Thyroid gland (tissue), 4 donors: Measurements from ENCODE around the gene SUB1. TPM values are rescaled to one million over a fixed set of nuclear protein-coding genes. Genes with fewer than 3 reads are reported as not detected.

Source experiments
- DNase-seq, 2 donors: peaks; one replicate each; pipeline ENCODE4 v3.0.0-alpha.2; 2019
- H3K27ac ChIP-seq, 3 donors: fragments of 200-600 bp; sonication (generic); 1 replicate in 2 of 3; 2 replicates in 1 of 3; pipeline ENCODE4 v1.5.1; 2016 to 2019; ENCODE audit warnings: mild to moderate bottlenecking in 1 of 3, moderate library complexity in 1 of 3
- H3K27me3 ChIP-seq: fragments of 200-600 bp; sonication (generic); one replicate; pipeline ENCODE4 v1.5.1; 2019
- H3K36me3 ChIP-seq, 2 donors: fragments of 200-600 bp; sonication (generic); one replicate each; pipeline ENCODE4 v1.5.1; 2016 to 2019
- H3K4me1 ChIP-seq, 2 donors: fragments of 200-600 bp; sonication (generic); one replicate each; pipeline ENCODE4 v1.5.1; 2017 to 2019
- H3K4me3 ChIP-seq, 3 donors: fragments of 200-600 bp; sonication (generic); replicated peaks in 1 of 3; 1 replicate in 2 of 3; 2 replicates in 1 of 3; pipeline ENCODE4 v1.5.1; 2016; ENCODE audit warnings: mild to moderate bottlenecking in 1 of 3
- H3K9me3 ChIP-seq: fragments of 200-600 bp; sonication (generic); one replicate; pipeline ENCODE4 v1.5.1; 2017
- POLR2A ChIP-seq, 2 donors: fragments of 450-650 bp; IDR thresholded peaks; one replicate each; pipeline ENCODE4 v1.6.1; 2017; ENCODE audit warnings: antibody characterized with exemption in 2 of 2, mild to moderate bottlenecking in 2 of 2, moderate library complexity in 1 of 2
- WGBS, 2 donors: methylation state at CpG; one replicate each; pipeline ENCODE4 v1.1.5; 2017; 5-methylcytosine and 5-hydroxymethylcytosine counted together
- intact Hi-C: fragments of 100-400 bp; cut with DNase I; formaldehyde crosslinking; loops from one replicate; pipeline ENCODE4 v1.15.1; 2023
- total RNA-seq, 4 donors: library from RNA; depleted of rRNA; stranded (reverse); fragments of >200 nt; gene quantifications; one replicate each; pipeline ENCODE4 v1.2.3, GENCODE V29; 2016
- TF ChIP-seq, protein P1 (sequence below), 6 experiments: fragments of 200-600 bp in 3 of 6; fragments of 450-650 bp in 3 of 6; sonication (generic) in 3 of 6; IDR thresholded peaks; one replicate each; pipeline ENCODE4 v1.5.1; 2016 to 2019; ENCODE audit warnings: antibody characterized with exemption in 6 of 6, mild to moderate bottlenecking in 2 of 6, inconsistent platforms in 1 of 6, moderate library complexity in 1 of 6

Gene SUB1
- total RNA-seq, 4 donors from 2014 or later = 62.7 to 217 (median 113) TPM

- intact Hi-C loops = no loop called here
- WGBS, 2 donors = 88 to 91% methylated on average over 2 of the region's 2 CpGs
- no peak overlapping the region for H3K4me3 ChIP-seq
- DNase-seq = no peak
- no peaks in the 10 kb centered on the region for H3K36me3 ChIP-seq
- H3K9me3 ChIP-seq = no peaks in the 10 kb centered on the region
- no peaks in the 10 kb centered on the region for H3K4me1 ChIP-seq
- H3K27ac ChIP-seq = no peak overlapping the region
- H3K27me3 ChIP-seq = no peaks in the 10 kb centered on the region
- TF ChIP-seq, protein P1, sequence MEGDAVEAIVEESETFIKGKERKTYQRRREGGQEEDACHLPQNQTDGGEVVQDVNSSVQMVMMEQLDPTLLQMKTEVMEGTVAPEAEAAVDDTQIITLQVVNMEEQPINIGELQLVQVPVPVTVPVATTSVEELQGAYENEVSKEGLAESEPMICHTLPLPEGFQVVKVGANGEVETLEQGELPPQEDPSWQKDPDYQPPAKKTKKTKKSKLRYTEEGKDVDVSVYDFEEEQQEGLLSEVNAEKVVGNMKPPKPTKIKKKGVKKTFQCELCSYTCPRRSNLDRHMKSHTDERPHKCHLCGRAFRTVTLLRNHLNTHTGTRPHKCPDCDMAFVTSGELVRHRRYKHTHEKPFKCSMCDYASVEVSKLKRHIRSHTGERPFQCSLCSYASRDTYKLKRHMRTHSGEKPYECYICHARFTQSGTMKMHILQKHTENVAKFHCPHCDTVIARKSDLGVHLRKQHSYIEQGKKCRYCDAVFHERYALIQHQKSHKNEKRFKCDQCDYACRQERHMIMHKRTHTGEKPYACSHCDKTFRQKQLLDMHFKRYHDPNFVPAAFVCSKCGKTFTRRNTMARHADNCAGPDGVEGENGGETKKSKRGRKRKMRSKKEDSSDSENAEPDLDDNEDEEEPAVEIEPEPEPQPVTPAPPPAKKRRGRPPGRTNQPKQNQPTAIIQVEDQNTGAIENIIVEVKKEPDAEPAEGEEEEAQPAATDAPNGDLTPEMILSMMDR (IDR thresholded peaks at IDR 0.05) = no peak
- no peak for TF ChIP-seq POLR2A (IDR thresholded peaks at IDR 0.05)
Observed at GRCh38 chr5:32562056-32562455, 23.3 kb upstream of the SUB1 start.

- DNase-seq = no peak
- TF ChIP-seq, protein P1 (IDR thresholded peaks at IDR 0.05) = no peak
- no peak for TF ChIP-seq POLR2A (IDR thresholded peaks at IDR 0.05)
- H3K36me3 ChIP-seq = no peaks in the 10 kb centered on the region
- no peaks in the 10 kb centered on the region for H3K27me3 ChIP-seq
- H3K9me3 ChIP-seq = no peaks in the 10 kb centered on the region
- H3K4me3 ChIP-seq = no peak overlapping the region
- no peaks in the 10 kb centered on the region for H3K4me1 ChIP-seq
- H3K27ac ChIP-seq = no peak overlapping the region
- intact Hi-C loops = no loop called here
Observed at GRCh38 chr5:32562843-32563242, 22.5 kb upstream of the SUB1 start.

DNA sequence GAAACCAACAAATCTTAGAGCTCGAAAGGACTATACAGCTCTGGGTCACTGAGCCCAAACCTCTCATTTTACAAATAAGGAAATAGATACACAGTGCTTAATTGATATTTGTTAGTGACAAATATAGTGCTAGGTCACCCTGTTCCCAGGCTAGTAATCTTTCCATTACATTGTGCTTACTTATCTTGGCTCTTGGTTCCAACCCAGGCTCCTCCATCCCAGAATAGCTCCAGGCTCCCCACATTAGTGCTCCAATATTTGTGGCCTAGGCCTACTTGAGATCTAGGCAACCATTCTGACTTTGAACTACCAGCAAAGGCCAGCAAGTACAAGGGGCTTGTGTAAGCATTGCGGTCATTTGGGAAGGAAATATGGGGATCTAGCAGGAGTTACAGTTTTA is 21.7 kb upstream of the SUB1 start:
- 98% methylated on average over 2 of the region's 2 CpGs for WGBS, 2 donors
- no peak for TF ChIP-seq POLR2A (IDR thresholded peaks at IDR 0.05)
- TF ChIP-seq, protein P1 (IDR thresholded peaks at IDR 0.05) = no peak
- intact Hi-C loops = no loop called here
- no peaks in the 10 kb centered on the region for H3K9me3 ChIP-seq
- H3K4me3 ChIP-seq = no peak overlapping the region
- H3K36me3 ChIP-seq = no peaks in the 10 kb centered on the region
- H3K4me1 ChIP-seq = no peaks in the 10 kb centered on the region
- DNase-seq = no peak
- no peaks in the 10 kb centered on the region for H3K27me3 ChIP-seq
- H3K27ac ChIP-seq = no peak overlapping the region

- WGBS, 2 donors = 54 to 63% methylated on average over 1 of the region's 1 CpG
- no peaks in the 10 kb centered on the region for H3K36me3 ChIP-seq
- H3K4me3 ChIP-seq = no peak overlapping the region
- H3K4me1 ChIP-seq = no peaks in the 10 kb centered on the region
- no peak for TF ChIP-seq POLR2A (IDR thresholded peaks at IDR 0.05)
- TF ChIP-seq, protein P1 (IDR thresholded peaks at IDR 0.05) = no peak
- no peaks in the 10 kb centered on the region for H3K9me3 ChIP-seq
- no peak overlapping the region for H3K27ac ChIP-seq
- intact Hi-C loops = no loop called here
- H3K27me3 ChIP-seq = no peaks in the 10 kb centered on the region
- DNase-seq = no peak
Observed at GRCh38 chr5:32565145-32565544, 20.2 kb upstream of the SUB1 start.

- TF ChIP-seq, protein P1 (IDR thresholded peaks at IDR 0.05) = no peak
- TF ChIP-seq POLR2A (IDR thresholded peaks at IDR 0.05) = no peak
- H3K27me3 ChIP-seq = no peaks in the 10 kb centered on the region
- 80 to 87% methylated on average over 3 of the region's 3 CpGs for WGBS, 2 donors
- DNase-seq = no peak
- H3K36me3 ChIP-seq = no peaks in the 10 kb centered on the region
- intact Hi-C loops = no loop called here
- H3K4me3 ChIP-seq = no peak overlapping the region
- no peak overlapping the region for H3K27ac ChIP-seq
- no peaks in the 10 kb centered on the region for H3K4me1 ChIP-seq
- H3K9me3 ChIP-seq = no peaks in the 10 kb centered on the region
Observed at GRCh38 chr5:32566319-32567111, 18.8 kb upstream of the SUB1 start.
